AG09309 (cell line): Measurements from ENCODE around the gene NDC1.

Source experiments
- DNase-seq: peaks from one replicate; pipeline ENCODE4 v3.0.0-alpha.2; 2010; ENCODE audit warnings: low read depth
- H3K4me3 ChIP-seq: 2 replicates; pipeline ENCODE4 v1.5.1; 2011; ENCODE audit warnings: mild to moderate bottlenecking, low read depth, low read length, moderate library complexity; ENCODE audit not compliant: control insufficient read depth
- CTCF ChIP-seq: IDR thresholded peaks from 2 replicates; pipeline ENCODE4 v1.5.1; 2011; ENCODE audit warnings: mild to moderate bottlenecking, low read depth, low read length, inconsistent platforms; ENCODE audit not compliant: insufficient read depth, control insufficient read depth; ENCODE audit errors: missing control alignments

The NDC1 gene

GRCh38 chr1:53730224-53730865, 107.8 kb downstream of the NDC1 start:
- no peak for TF ChIP-seq CTCF
- no peak overlapping the region; the same call in 1 of the 2 replicates for H3K4me3 ChIP-seq
- no peak for DNase-seq

- DNase-seq, result no peak
- H3K4me3 ChIP-seq, result peak overlapping the region; percentile 12
- no peak for TF ChIP-seq CTCF
Observed at GRCh38 chr1:53729456-53730223, 108.5 kb downstream of the NDC1 start.

- TF ChIP-seq CTCF, result peak; percentile 4
- no peak for DNase-seq
- H3K4me3 ChIP-seq, result peak overlapping the region; percentile 12
Observed at GRCh38 chr1:53728702-53729455, 109.2 kb downstream of the NDC1 start.

GRCh38 chr1:53728196-53728595, 109.9 kb downstream of the NDC1 start:
- no peak for DNase-seq
- no peak for TF ChIP-seq CTCF
- no peak overlapping the region for H3K4me3 ChIP-seq

GRCh38 chr1:53727461-53728092, 110.5 kb downstream of the NDC1 start:
- DNase-seq, result no peak
- TF ChIP-seq CTCF, result no peak
- H3K4me3 ChIP-seq, result no peak overlapping the region

GRCh38 chr1:53726009-53726600, 112.0 kb downstream of the NDC1 start:
- DNase-seq, result no peak
- no peak overlapping the region for H3K4me3 ChIP-seq
- TF ChIP-seq CTCF, result no peak
